B cell (primary cell): ENCODE data around the gene HOXA3. TPM values are rescaled to one million over a fixed set of nuclear protein-coding genes. Genes with fewer than 3 reads are reported as not detected.
A peak's percentile ranks its signal among the peaks of the same experiment; 100 is the strongest.

ENCODE experiments used
- ATAC-seq: fragments of 200-7000 bp; cut with Tn5 transposase; one replicate; pipeline ENCODE4 v1.10.0; 2021; ENCODE audit warnings: low read depth, mild to moderate bottlenecking, moderate number of reproducible peaks, moderate library complexity
- CTCF ChIA-PET: fragments of 350-600 bp; sonication (Branson Sonifier 250); formaldehyde crosslinking; loops from one replicate; lab custom pipeline; 2021; ENCODE audit warnings: antibody characterized with exemption, inconsistent platforms; lab: Charles Lee
- POLR2A ChIA-PET: fragments of 350-600 bp; sonication (Branson Sonifier 250); formaldehyde crosslinking; loops from one replicate; lab custom pipeline; 2021; ENCODE audit warnings: antibody characterized with exemption; lab: Charles Lee
- DNase-seq: peaks from one replicate; pipeline ENCODE4 v3.0.0; 2013
- H2AFZ ChIP-seq: 2 replicates; pipeline ENCODE4 v1.6.1; 2012; ENCODE audit warnings: mild to moderate bottlenecking, low read depth, low read length; ENCODE audit not compliant: insufficient read depth, poor library complexity, severe bottlenecking
- H3K27ac ChIP-seq, 2 donors: 1 replicate in 1 of 2; 2 replicates in 1 of 2; pipeline ENCODE4 v1.5.1; 2012 to 2013; ENCODE audit warnings: low read length in 2 of 2, mild to moderate bottlenecking in 2 of 2, moderate library complexity in 1 of 2
- H3K27me3 ChIP-seq, 4 experiments: fragments of 200-600 bp in 1 of 4; sonication (generic) in 1 of 4; replicated peaks in 1 of 4; 1 replicate in 2 of 4; 2 replicates in 2 of 4; pipeline versions ENCODE4 v1.6.1 to v1.7.0; 2013 to 2016; ENCODE audit warnings: low read length in 3 of 4, mild to moderate bottlenecking in 2 of 4, mixed read lengths in 1 of 4, moderate library complexity in 1 of 4; ENCODE audit not compliant: insufficient read depth in 4 of 4, control insufficient read depth in 3 of 4; ENCODE audit errors: control extremely low read depth in 1 of 4
- H3K36me3 ChIP-seq, 2 experiments: replicated peaks in 1 of 2; 1 replicate in 1 of 2; 2 replicates in 1 of 2; pipeline versions ENCODE4 v1.6.1 to v1.7.1; 2013; ENCODE audit warnings: low read length in 1 of 2; ENCODE audit not compliant: insufficient read depth in 2 of 2, control insufficient read depth in 1 of 2; ENCODE audit errors: control extremely low read depth in 1 of 2, extremely low read depth in 1 of 2
- H3K4me1 ChIP-seq, 2 donors: fragments of 200-600 bp in 1 of 2; sonication (generic) in 1 of 2; 1 replicate in 1 of 2; 2 replicates in 1 of 2; pipeline versions ENCODE4 v1.5.1 to v1.6.1; 2013 to 2017; ENCODE audit warnings: low read length in 2 of 2; ENCODE audit not compliant: control insufficient read depth in 2 of 2, insufficient read depth in 2 of 2
- H3K4me2 ChIP-seq: replicated peaks from 2 replicates; pipeline ENCODE3; 2012; ENCODE audit warnings: mild to moderate bottlenecking, low read depth, low read length; ENCODE audit not compliant: poor library complexity, severe bottlenecking
- H3K4me3 ChIP-seq, 5 experiments: fragments of 200-600 bp in 1 of 5; sonication (generic) in 1 of 5; 1 replicate in 3 of 5; 2 replicates in 2 of 5; pipeline versions ENCODE4 v1.5.1 to v1.7.0; 2011 to 2016; ENCODE audit warnings: low read length in 4 of 5, mild to moderate bottlenecking in 4 of 5, low read depth in 2 of 5, control low read depth in 1 of 5, moderate library complexity in 1 of 5; ENCODE audit not compliant: insufficient read depth in 1 of 5; ENCODE audit errors: control extremely low read depth in 1 of 5, extremely low read depth in 1 of 5
- H3K79me2 ChIP-seq: fragments of 200-600 bp; sonication (generic); one replicate; pipeline ENCODE4 v1.6.0; 2016; ENCODE audit warnings: low read length; ENCODE audit not compliant: control insufficient read depth, insufficient read depth
- H3K9ac ChIP-seq: fragments of 200-600 bp; sonication (generic); 2 replicates; pipeline ENCODE4 v1.6.1; 2017; ENCODE audit warnings: mild to moderate bottlenecking, low read length, moderate library complexity
- H3K9me3 ChIP-seq, 3 donors: one replicate each; pipeline versions ENCODE4 v1.6.1 to v1.7.1; 2013; ENCODE audit warnings: low read length in 2 of 3; ENCODE audit not compliant: control insufficient read depth in 2 of 3, insufficient read depth in 1 of 3; ENCODE audit errors: control extremely low read depth in 1 of 3
- H4K20me1 ChIP-seq: 2 replicates; pipeline ENCODE4 v1.6.0; 2012; ENCODE audit warnings: mild to moderate bottlenecking, low read length; ENCODE audit not compliant: insufficient read depth, control insufficient read depth, poor library complexity, severe bottlenecking
- H3K27ac Mint-ChIP-seq: one replicate; pipeline ENCODE4 v1.8.0; 2021; ENCODE audit warnings: mixed read lengths
- H3K27me3 Mint-ChIP-seq: one replicate; pipeline ENCODE4 v1.8.0; 2021; ENCODE audit warnings: mixed read lengths
- H3K4me1 Mint-ChIP-seq: one replicate; pipeline ENCODE4 v1.8.0; 2021; ENCODE audit warnings: mixed read lengths
- H3K4me3 Mint-ChIP-seq: one replicate; pipeline ENCODE4 v1.8.0; 2021; ENCODE audit warnings: mixed read lengths
- H3K9me3 Mint-ChIP-seq: one replicate; pipeline ENCODE4 v1.8.0; 2022; ENCODE audit warnings: mixed read lengths; ENCODE audit not compliant: insufficient read depth
- EZH2 ChIP-seq: IDR thresholded peaks from 2 replicates; pipeline ENCODE4 v1.6.1; 2012; ENCODE audit warnings: borderline replicate concordance, low read depth, mild to moderate bottlenecking, moderate library complexity, low read length; ENCODE audit not compliant: insufficient read depth, poor library complexity, severe bottlenecking
- WGBS: methylation state at CpG from one replicate; pipeline ENCODE4 v1.1.5; 2013; ENCODE audit warnings: missing lambda C conversion rate; ENCODE audit not compliant: insufficient coverage; 5-methylcytosine and 5-hydroxymethylcytosine counted together
- intact Hi-C: fragments of 100-400 bp; cut with micrococcal nuclease; formaldehyde crosslinking; loops from one replicate; pipeline ENCODE4 v1.10.0; 2022
- polyA plus RNA-seq: library from polyadenylated mRNA; depleted of rRNA; stranded (reverse); fragments of >200 nt; gene quantifications from 2 replicates; pipeline ENCODE4 v1.2.3, GENCODE V29; 2012
- total RNA-seq, 2 donors: library from RNA; stranded (reverse); fragments of 120-200 nt in 1 of 2; gene quantifications; 1 replicate in 1 of 2; 2 replicates in 1 of 2; pipeline versions ENCODE4 v1.2.3 to v1.2.4, GENCODE V29; 2013 to 2022
- TF ChIP-seq, protein P1 (sequence below): fragments of 200-600 bp; IDR thresholded peaks from one replicate; pipeline ENCODE4 v1.8.0; 2022; ENCODE audit warnings: antibody characterized with exemption, mild to moderate bottlenecking

HOXA3 gene
- total and polyA plus RNA-seq, 2 donors (not counting 1 experiment from before 2014, with no cell fraction given): 0.07 TPM; not detected in 1

DNA sequence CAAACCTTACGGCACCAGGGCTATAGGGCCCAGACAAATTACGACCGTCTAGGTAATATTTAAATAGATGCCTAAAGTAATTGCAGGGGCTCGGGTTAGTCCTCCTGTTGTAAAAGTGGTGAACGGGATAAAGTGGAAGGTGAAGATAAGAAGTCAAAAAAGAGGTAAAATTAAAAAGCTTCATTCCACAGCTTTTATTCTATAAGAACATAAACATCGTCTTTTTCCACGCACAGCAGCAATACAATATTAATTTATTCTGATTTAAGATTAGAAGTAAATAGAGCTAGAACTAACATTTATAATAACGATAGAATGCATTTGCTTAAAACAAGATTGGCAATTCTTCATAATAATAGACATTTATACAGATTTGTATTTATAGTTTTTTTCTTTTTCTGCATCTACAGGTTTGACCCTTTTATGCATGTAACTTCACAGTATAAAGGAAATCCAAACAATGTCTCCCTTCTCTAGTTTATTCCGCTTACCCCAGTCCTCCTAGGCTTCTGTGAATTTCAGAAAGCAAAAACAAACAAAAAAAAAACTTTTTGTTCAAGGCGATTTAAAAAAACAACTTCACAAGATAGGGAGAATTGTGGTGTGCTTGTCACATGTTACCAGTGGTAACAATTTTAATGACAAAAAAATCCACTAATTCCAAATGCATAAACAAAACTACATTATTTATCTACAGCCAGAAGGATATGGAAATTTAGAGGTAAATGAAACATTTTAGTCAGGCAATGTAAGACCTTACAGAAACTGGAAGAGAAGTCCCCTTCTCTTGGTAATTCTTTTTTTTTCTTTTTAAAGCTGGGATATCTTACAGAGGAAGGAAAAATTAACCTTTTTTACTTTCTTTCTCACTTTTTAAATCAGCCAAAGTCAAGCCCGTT, 18.3 kb upstream of the HOXA3 start:
- Mint-ChIP-seq H3K27me3 (peaks cover 56% of the 10 kb centered on the region), H3K27ac (peak overlapping the region; percentile 61), H3K4me1 (peaks cover 19% of the 10 kb centered on the region), H3K4me3 (no peak overlapping the region), H3K9me3 (no peaks in the 10 kb centered on the region)
- H3K4me1 ChIP-seq: peaks cover 50 to 78% of the 10 kb centered on the region in 2 donors
- 14% methylated on average over 1 of the region's 11 CpGs for WGBS
- intact Hi-C loops: no loop called here
- peak; percentile 37 for DNase-seq
- no peak overlapping the region for H3K9ac ChIP-seq
- peaks cover 0 to 96% (median 82%) of the 10 kb centered on the region in 4 experiments for H3K27me3 ChIP-seq
- H3K4me3 ChIP-seq: no peak overlapping the region
- TF ChIP-seq EZH2: no peak
- H4K20me1 ChIP-seq: peaks cover 11% of the 10 kb centered on the region
- no peak overlapping the region for H3K27ac ChIP-seq
- H3K36me3 ChIP-seq: no peaks in the 10 kb centered on the region
- ATAC-seq: no peak
- no peak overlapping the region for H3K4me2 ChIP-seq
- H3K9me3 ChIP-seq: peaks cover 0 to 84% (median 24%) of the 10 kb centered on the region in 3 donors
- no peak overlapping the region for H2AFZ ChIP-seq
- CTCF ChIA-PET: interaction anchor here (1.0 to 2.8 kb wide), 6 partner anchors 9 to 25 kb away, joined by 3 to 10 read pairs (median 4); no protein-coding TSS in a partner anchor
- POLR2A ChIA-PET: no interaction called here
- H3K79me2 ChIP-seq: no peaks in the 10 kb centered on the region

DNA sequence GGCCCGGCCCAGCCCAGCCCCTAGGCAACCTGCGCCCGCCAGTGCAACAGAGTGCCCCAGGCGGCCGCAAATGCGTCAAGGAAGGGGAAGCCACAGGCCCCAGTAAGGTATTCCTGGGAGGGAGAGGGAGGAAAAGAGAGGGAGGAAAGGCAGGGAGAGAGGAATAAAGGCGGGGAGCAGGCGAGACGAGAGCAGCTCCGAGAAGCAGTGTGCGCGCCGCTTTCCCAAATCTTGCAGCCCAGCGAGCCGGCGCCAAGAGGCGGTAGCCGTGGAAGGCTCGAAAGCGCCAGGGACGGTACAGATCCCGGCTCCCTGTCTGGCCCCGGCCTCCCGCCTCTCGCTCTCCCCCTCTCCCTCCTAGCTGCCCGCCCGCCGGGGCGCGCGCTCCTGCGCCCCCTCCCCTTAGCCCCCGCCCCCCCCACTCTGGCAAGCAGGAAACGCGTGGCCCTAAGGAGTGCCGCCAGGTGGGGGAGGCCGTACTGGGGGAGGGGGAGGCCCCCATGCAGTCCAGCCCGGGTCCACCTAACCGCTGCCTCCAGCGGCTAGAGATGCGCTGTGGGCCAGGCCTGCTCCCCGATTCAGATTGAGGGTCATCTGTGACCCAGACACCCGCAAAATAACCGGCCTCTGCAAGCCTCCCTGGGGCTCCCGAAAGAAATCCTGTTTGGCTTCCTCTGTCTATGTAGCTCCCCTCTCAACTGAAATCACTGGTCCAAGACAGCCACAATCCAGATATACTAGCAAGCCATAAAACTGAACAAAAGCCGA, 17.5 kb upstream of the HOXA3 start:
- H4K20me1 ChIP-seq: peaks cover 12% of the 10 kb centered on the region
- POLR2A ChIA-PET: no interaction called here
- Mint-ChIP-seq H3K4me1 (peaks cover 19% of the 10 kb centered on the region), H3K27me3 (peaks cover 52% of the 10 kb centered on the region), H3K9me3 (no peaks in the 10 kb centered on the region), H3K27ac (peak overlapping the region; percentile 82), H3K4me3 (no peak overlapping the region)
- ATAC-seq (no peak), DNase-seq (peak; percentile 34)
- no peaks in the 10 kb centered on the region for H3K36me3 ChIP-seq
- CTCF ChIA-PET: interaction anchor here (1.0 to 2.8 kb wide), 3 partner anchors 9 to 20 kb away, joined by 3 to 10 read pairs (median 6); no protein-coding TSS in a partner anchor
- intact Hi-C loops: loop anchor here (10.0 kb wide), 2 partner anchors 895 to 975 kb away; no protein-coding TSS in a partner anchor
- no peaks in the 10 kb centered on the region for H3K79me2 ChIP-seq
- peaks cover 54 to 73% of the 10 kb centered on the region in 2 donors for H3K4me1 ChIP-seq
- no peak overlapping the region for H3K27ac ChIP-seq
- peak overlapping the region; percentile 14 for H3K4me2 ChIP-seq
- no peak overlapping the region for H2AFZ ChIP-seq
- H3K4me3 ChIP-seq: no peak overlapping the region
- peak; percentile 69 for TF ChIP-seq EZH2
- TF ChIP-seq, protein P1, sequence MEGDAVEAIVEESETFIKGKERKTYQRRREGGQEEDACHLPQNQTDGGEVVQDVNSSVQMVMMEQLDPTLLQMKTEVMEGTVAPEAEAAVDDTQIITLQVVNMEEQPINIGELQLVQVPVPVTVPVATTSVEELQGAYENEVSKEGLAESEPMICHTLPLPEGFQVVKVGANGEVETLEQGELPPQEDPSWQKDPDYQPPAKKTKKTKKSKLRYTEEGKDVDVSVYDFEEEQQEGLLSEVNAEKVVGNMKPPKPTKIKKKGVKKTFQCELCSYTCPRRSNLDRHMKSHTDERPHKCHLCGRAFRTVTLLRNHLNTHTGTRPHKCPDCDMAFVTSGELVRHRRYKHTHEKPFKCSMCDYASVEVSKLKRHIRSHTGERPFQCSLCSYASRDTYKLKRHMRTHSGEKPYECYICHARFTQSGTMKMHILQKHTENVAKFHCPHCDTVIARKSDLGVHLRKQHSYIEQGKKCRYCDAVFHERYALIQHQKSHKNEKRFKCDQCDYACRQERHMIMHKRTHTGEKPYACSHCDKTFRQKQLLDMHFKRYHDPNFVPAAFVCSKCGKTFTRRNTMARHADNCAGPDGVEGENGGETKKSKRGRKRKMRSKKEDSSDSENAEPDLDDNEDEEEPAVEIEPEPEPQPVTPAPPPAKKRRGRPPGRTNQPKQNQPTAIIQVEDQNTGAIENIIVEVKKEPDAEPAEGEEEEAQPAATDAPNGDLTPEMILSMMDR: no peak
- 3% methylated on average over 35 of the region's 46 CpGs for WGBS
- peaks cover 0 to 84% (median 28%) of the 10 kb centered on the region in 3 donors for H3K9me3 ChIP-seq
- H3K9ac ChIP-seq: no peak overlapping the region
- peaks cover 0 to 96% (median 79%) of the 10 kb centered on the region in 4 experiments for H3K27me3 ChIP-seq
